GM12878 (cell line): Measurements from ENCODE around the gene MUC5B. TPM values are rescaled to one million over a fixed set of nuclear protein-coding genes. Genes with fewer than 3 reads are reported as not detected.
A peak's percentile ranks its signal among the peaks of the same experiment; 100 is the strongest.

Source experiments
- CUX1 ChIP-seq: IDR thresholded peaks from 2 replicates; pipeline ENCODE4 v1.6.1; 2012; ENCODE audit warnings: improper control_type of control experiment, low read depth, low read length; ENCODE audit not compliant: insufficient replicate concordance
- HDAC2 ChIP-seq: fragments of 200-600 bp; sonication (generic); IDR thresholded peaks from 2 replicates; pipeline ENCODE4 v1.6.1; 2017
- MYB ChIP-seq: fragments of 150-350 bp; IDR thresholded peaks from 2 replicates; pipeline ENCODE4 v1.6.1; 2014; ENCODE audit warnings: mild to moderate bottlenecking, low read depth, low read length, borderline replicate concordance
- POLR2AphosphoS5 ChIP-seq: IDR thresholded peaks from 2 replicates; pipeline ENCODE4 v1.6.1; 2011; ENCODE audit warnings: mild to moderate bottlenecking, low read length, inconsistent platforms
- RAD51 ChIP-seq: fragments of 450-650 bp; IDR thresholded peaks from 2 replicates; pipeline ENCODE4 v1.6.1; 2016; ENCODE audit warnings: moderate library complexity, mild to moderate bottlenecking, inconsistent platforms
- TCF12 ChIP-seq: IDR thresholded peaks from 2 replicates; pipeline ENCODE4 v1.6.1; 2011; ENCODE audit warnings: low read depth, mild to moderate bottlenecking, low read length
- polyA plus RNA-seq, 11 experiments: library from polyadenylated mRNA; depleted of rRNA in 4 of 11; unstranded in 6 of 11; stranded (reverse) in 5 of 11; fragments of >200 nt; fragmentation: Nextera tagmentation in 4 of 11; fragmentation: Illumina TruSeq in 1 of 11; extraction: Ambion mirVana in 4 of 11; extraction: Trizol in 1 of 11; gene quantifications; 1 replicate in 1 of 11; 2 replicates in 10 of 11; pipeline versions ENCODE4 v1.2.1 to v1.2.3, GENCODE V29; 2011 to 2016; ENCODE audit warnings: inconsistent platforms in 2 of 11, missing spikeins in 2 of 11, low read depth in 1 of 11
- total RNA-seq, 4 experiments: library from RNA; depleted of rRNA in 3 of 4; stranded (reverse); fragments of >200 nt in 3 of 4; fragmentation: Illumina TruSeq in 1 of 4; extraction: Trizol in 1 of 4; gene quantifications; 2 replicates each; pipeline versions ENCODE4 v1.2.1 to v1.2.3, GENCODE V29; 2013 to 2021
- TF ChIP-seq, protein P1 (sequence below): fragments of 150-350 bp; IDR thresholded peaks from 2 replicates; pipeline ENCODE4 v1.6.1; 2016; ENCODE audit warnings: low read depth, low read length
- TF ChIP-seq, protein P2 (sequence below): fragments of 450-650 bp; IDR thresholded peaks from 2 replicates; pipeline ENCODE4 v1.6.1; 2017; ENCODE audit warnings: mild to moderate bottlenecking, moderate library complexity
- TF ChIP-seq, protein P3 (sequence below): IDR thresholded peaks from 2 replicates; pipeline ENCODE4 v1.6.1; 2012; ENCODE audit warnings: mild to moderate bottlenecking, low read depth, low read length

The MUC5B gene
- total and polyA plus RNA-seq, 10 of the 15 experiments (the other 5 are each of a cell fraction or from before 2014, with no cell fraction given), result 1.5 TPM; not detected in 9

DNA sequence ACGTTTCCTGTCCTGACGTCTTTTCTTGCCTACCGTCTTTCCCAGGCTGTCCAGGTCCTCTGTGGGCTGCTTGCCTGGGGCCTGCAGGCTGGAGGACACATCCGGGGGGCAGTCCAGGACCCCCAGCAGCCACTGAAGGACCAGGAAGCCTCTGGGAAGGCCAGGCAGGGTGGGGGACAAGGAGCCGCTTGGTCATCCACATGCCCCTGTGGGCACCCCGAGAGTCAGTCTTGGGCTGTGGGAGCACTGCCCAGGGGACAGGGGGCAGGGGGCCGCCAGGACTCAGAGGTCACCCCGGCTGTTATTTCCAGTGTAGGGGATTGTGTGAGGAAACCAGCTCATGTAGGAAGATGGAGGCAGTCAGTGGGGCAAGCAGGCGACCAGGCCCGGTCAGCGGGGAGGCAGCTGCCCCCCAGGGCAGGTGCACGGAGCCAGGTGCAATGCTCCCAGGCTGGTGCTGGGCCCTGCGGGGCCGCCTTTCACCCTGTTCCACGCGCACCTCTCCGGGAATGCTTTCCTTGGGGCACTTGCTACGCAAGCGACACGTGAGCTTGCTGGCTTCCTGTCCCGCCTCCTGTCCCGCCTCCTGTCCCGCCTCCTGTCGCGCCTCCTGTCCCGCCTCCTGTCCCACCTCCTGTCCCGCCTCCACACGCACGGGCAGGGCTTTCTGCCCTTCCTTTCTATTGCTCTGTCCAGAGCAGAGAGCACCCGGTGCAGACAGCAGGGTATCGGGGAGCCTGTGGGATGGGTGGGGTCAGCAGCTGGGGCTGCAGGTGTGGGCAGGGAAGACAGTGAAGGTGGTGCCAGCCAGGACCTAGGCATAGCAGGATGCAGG, 39.5 kb downstream of the MUC5B start (continued):
- TF ChIP-seq, protein P1, sequence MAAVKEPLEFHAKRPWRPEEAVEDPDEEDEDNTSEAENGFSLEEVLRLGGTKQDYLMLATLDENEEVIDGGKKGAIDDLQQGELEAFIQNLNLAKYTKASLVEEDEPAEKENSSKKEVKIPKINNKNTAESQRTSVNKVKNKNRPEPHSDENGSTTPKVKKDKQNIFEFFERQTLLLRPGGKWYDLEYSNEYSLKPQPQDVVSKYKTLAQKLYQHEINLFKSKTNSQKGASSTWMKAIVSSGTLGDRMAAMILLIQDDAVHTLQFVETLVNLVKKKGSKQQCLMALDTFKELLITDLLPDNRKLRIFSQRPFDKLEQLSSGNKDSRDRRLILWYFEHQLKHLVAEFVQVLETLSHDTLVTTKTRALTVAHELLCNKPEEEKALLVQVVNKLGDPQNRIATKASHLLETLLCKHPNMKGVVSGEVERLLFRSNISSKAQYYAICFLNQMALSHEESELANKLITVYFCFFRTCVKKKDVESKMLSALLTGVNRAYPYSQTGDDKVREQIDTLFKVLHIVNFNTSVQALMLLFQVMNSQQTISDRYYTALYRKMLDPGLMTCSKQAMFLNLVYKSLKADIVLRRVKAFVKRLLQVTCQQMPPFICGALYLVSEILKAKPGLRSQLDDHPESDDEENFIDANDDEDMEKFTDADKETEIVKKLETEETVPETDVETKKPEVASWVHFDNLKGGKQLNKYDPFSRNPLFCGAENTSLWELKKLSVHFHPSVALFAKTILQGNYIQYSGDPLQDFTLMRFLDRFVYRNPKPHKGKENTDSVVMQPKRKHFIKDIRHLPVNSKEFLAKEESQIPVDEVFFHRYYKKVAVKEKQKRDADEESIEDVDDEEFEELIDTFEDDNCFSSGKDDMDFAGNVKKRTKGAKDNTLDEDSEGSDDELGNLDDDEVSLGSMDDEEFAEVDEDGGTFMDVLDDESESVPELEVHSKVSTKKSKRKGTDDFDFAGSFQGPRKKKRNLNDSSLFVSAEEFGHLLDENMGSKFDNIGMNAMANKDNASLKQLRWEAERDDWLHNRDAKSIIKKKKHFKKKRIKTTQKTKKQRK, result no peak
- TF ChIP-seq, protein P2, sequence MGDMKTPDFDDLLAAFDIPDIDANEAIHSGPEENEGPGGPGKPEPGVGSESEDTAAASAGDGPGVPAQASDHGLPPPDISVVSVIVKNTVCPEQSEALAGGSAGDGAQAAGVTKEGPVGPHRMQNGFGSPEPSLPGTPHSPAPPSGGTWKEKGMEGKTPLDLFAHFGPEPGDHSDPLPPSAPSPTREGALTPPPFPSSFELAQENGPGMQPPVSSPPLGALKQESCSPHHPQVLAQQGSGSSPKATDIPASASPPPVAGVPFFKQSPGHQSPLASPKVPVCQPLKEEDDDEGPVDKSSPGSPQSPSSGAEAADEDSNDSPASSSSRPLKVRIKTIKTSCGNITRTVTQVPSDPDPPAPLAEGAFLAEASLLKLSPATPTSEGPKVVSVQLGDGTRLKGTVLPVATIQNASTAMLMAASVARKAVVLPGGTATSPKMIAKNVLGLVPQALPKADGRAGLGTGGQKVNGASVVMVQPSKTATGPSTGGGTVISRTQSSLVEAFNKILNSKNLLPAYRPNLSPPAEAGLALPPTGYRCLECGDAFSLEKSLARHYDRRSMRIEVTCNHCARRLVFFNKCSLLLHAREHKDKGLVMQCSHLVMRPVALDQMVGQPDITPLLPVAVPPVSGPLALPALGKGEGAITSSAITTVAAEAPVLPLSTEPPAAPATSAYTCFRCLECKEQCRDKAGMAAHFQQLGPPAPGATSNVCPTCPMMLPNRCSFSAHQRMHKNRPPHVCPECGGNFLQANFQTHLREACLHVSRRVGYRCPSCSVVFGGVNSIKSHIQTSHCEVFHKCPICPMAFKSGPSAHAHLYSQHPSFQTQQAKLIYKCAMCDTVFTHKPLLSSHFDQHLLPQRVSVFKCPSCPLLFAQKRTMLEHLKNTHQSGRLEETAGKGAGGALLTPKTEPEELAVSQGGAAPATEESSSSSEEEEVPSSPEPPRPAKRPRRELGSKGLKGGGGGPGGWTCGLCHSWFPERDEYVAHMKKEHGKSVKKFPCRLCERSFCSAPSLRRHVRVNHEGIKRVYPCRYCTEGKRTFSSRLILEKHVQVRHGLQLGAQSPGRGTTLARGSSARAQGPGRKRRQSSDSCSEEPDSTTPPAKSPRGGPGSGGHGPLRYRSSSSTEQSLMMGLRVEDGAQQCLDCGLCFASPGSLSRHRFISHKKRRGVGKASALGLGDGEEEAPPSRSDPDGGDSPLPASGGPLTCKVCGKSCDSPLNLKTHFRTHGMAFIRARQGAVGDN, result no peak; the same call in 1 of the 2 replicates
- TF ChIP-seq HDAC2 (no peak), RAD51 (peak; percentile 84), MYB (no peak), POLR2AphosphoS5 (peak; percentile 91), CUX1 (no peak), TCF12 (0 out of 2 replicates have a peak, but pooled peaks have one; percentile 12)
- TF ChIP-seq, protein P3, sequence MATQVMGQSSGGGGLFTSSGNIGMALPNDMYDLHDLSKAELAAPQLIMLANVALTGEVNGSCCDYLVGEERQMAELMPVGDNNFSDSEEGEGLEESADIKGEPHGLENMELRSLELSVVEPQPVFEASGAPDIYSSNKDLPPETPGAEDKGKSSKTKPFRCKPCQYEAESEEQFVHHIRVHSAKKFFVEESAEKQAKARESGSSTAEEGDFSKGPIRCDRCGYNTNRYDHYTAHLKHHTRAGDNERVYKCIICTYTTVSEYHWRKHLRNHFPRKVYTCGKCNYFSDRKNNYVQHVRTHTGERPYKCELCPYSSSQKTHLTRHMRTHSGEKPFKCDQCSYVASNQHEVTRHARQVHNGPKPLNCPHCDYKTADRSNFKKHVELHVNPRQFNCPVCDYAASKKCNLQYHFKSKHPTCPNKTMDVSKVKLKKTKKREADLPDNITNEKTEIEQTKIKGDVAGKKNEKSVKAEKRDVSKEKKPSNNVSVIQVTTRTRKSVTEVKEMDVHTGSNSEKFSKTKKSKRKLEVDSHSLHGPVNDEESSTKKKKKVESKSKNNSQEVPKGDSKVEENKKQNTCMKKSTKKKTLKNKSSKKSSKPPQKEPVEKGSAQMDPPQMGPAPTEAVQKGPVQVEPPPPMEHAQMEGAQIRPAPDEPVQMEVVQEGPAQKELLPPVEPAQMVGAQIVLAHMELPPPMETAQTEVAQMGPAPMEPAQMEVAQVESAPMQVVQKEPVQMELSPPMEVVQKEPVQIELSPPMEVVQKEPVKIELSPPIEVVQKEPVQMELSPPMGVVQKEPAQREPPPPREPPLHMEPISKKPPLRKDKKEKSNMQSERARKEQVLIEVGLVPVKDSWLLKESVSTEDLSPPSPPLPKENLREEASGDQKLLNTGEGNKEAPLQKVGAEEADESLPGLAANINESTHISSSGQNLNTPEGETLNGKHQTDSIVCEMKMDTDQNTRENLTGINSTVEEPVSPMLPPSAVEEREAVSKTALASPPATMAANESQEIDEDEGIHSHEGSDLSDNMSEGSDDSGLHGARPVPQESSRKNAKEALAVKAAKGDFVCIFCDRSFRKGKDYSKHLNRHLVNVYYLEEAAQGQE, result no peak
